Liver (tissue), 3 donors: ENCODE data around the gene TARBP1.

ENCODE experiments used
- CTCF ChIP-seq: fragments of 150-350 bp; IDR thresholded peaks from 2 replicates; pipeline ENCODE4 v1.5.1; 2017; ENCODE audit warnings: improper control_type of control experiment, low read depth, low read length; ENCODE audit not compliant: missing input control
- EGR1 ChIP-seq, 2 donors: IDR thresholded peaks; 2 replicates each; pipeline ENCODE4 v1.6.1; 2016 to 2018; ENCODE audit warnings: antibody characterized with exemption in 2 of 2, low read depth in 2 of 2
- REST ChIP-seq: IDR thresholded peaks from 2 replicates; pipeline ENCODE4 v1.6.1; 2016; ENCODE audit warnings: antibody characterized with exemption, mild to moderate bottlenecking
- SP1 ChIP-seq: IDR thresholded peaks from 2 replicates; pipeline ENCODE4 v1.6.1; 2018; ENCODE audit warnings: antibody characterized with exemption, mild to moderate bottlenecking
- TAF1 ChIP-seq: conservative IDR thresholded peaks from 2 replicates; pipeline ENCODE4 v1.6.1; 2016; ENCODE audit warnings: antibody characterized with exemption, mild to moderate bottlenecking
- donor health status: healthy.
- donor health status: healthy.

GRCh38 chr1:234458352-234459017 is 20.5 kb downstream of the TARBP1 start:
- no peak for TF ChIP-seq EGR1 (IDR thresholded peaks at IDR 0.05; ENCODE audit: low read depth in 2 of 2)
- no peak for TF ChIP-seq CTCF
- TF ChIP-seq SP1, result peak; percentile 55
- TF ChIP-seq REST, result peak; percentile 20
- TF ChIP-seq TAF1, result no peak
